Smooth muscle cell (in vitro differentiated cells): ENCODE measurements around the gene PSMG4. TPM values are rescaled to one million over a fixed set of nuclear protein-coding genes. Genes with fewer than 3 reads are reported as not detected.

Experiments
- DNase-seq: peaks from one replicate; lab custom pipeline; 2025; ENCODE audit not compliant: unreplicated experiment; lab: John Stamatoyannopoulos, UW
- H2AFZ ChIP-seq: fragments of 200-600 bp; sonication (generic); 2 replicates; pipeline ENCODE4 v1.6.0; 2016; ENCODE audit warnings: antibody characterized with exemption, low read depth, mild to moderate bottlenecking
- H3F3A ChIP-seq: fragments of 200-600 bp; sonication (generic); 2 replicates; pipeline ENCODE4 v1.6.0; 2017; ENCODE audit warnings: antibody characterized with exemption, low read depth
- H3K27ac ChIP-seq: fragments of 200-600 bp; sonication (generic); 2 replicates; pipeline ENCODE4 v1.5.1; 2016; ENCODE audit warnings: low read depth, mild to moderate bottlenecking
- H3K27me3 ChIP-seq: fragments of 200-600 bp; sonication (generic); 2 replicates; pipeline ENCODE4 v1.6.1; 2016; ENCODE audit warnings: low read depth, mild to moderate bottlenecking
- H3K36me3 ChIP-seq: fragments of 200-600 bp; sonication (generic); 2 replicates; pipeline ENCODE4 v1.5.1; 2016; ENCODE audit warnings: low read depth
- H3K4me1 ChIP-seq: fragments of 200-600 bp; sonication (generic); 2 replicates; pipeline ENCODE4 v1.5.1; 2016; ENCODE audit warnings: low read depth
- H3K4me2 ChIP-seq: fragments of 200-600 bp; sonication (generic); 2 replicates; pipeline ENCODE4 v1.6.0; 2016; ENCODE audit warnings: mild to moderate bottlenecking
- H3K4me3 ChIP-seq: fragments of 200-600 bp; sonication (generic); 2 replicates; pipeline ENCODE4 v1.5.1; 2016; ENCODE audit warnings: mild to moderate bottlenecking
- H3K79me2 ChIP-seq: fragments of 200-600 bp; sonication (generic); 2 replicates; pipeline ENCODE4 v1.6.0; 2016; ENCODE audit warnings: low read depth, mild to moderate bottlenecking
- H3K9ac ChIP-seq: fragments of 200-600 bp; sonication (generic); 2 replicates; pipeline ENCODE4 v1.6.0; 2016; ENCODE audit warnings: low read depth
- H3K9me3 ChIP-seq: fragments of 200-600 bp; sonication (generic); replicated peaks from 2 replicates; pipeline ENCODE4 v1.5.1; 2016; ENCODE audit warnings: low read depth
- H4K20me1 ChIP-seq: fragments of 200-600 bp; sonication (generic); 2 replicates; pipeline ENCODE4 v1.6.0; 2016; ENCODE audit warnings: low read depth
- CTCF ChIP-seq: fragments of 200-600 bp; sonication (generic); IDR thresholded peaks from 2 replicates; pipeline ENCODE4 v1.5.1; 2017; ENCODE audit warnings: borderline replicate concordance, mild to moderate bottlenecking, antibody characterized with exemption; ENCODE audit not compliant: insufficient read depth, poor library complexity, severe bottlenecking
- WGBS: methylation state at CpG from one replicate; pipeline ENCODE4 v1.1.7; 2016; ENCODE audit warnings: low lambda C conversion rate; 5-methylcytosine and 5-hydroxymethylcytosine counted together
- polyA plus RNA-seq: library from polyadenylated mRNA; unstranded; fragments of >200 nt; fragmentation: Nextera tagmentation; extraction: Ambion mirVana; gene quantifications from 2 replicates; pipeline ENCODE4 v1.2.1, GENCODE V29; 2016
- total RNA-seq: library from RNA; depleted of rRNA; stranded (reverse); fragments of >200 nt; gene quantifications from 2 replicates; pipeline ENCODE4 v1.2.3, GENCODE V29; 2014

PSMG4 gene
- total RNA-seq (12.5 TPM in 2 replicates), polyA plus RNA-seq (10.9 and 11.5 TPM in 2 replicates)

- Histone ChIP-seq H3K79me2 (peaks cover 10% of the 10 kb centered on the region), H3K27ac (no peak within 1 kb of the TSS), H3K36me3 (no peaks in the 10 kb centered on the region), H3K4me3 (peak within 1 kb of the TSS; percentile 71), H3K9ac (peak within 1 kb of the TSS; percentile 58), H3K9me3 (no peaks in the 10 kb centered on the region), H4K20me1 (peaks cover 8% of the 10 kb centered on the region), H3K27me3 (no peaks in the 10 kb centered on the region), H3F3A (no peaks in the 10 kb centered on the region), H3K4me2 (peak within 1 kb of the TSS; percentile 99), H3K4me1 (peaks cover 9% of the 10 kb centered on the region), H2AFZ (peak within 1 kb of the TSS; percentile 14)
- TF ChIP-seq CTCF: peak; percentile 4
- peak; percentile 93 for DNase-seq
- under 1% methylated on average over 45 of the region's 80 CpGs for WGBS
These were observed at the start of gene PSMG4 for GRCh38 chr6:3258720-3259490. Gene PSMG4 (plus strand): TSS chr6:3258947. CDS start chr6:3259023, 76 bp downstream.

GRCh38 chr6:3209114-3210023 is 49.4 kb upstream of the PSMG4 start:
- H3K9ac ChIP-seq: peak overlapping the region; percentile 86
- WGBS: 17% methylated on average over 17 of the region's 17 CpGs
- peak; percentile 43 for DNase-seq
- peak overlapping the region; percentile 24 for H3K4me3 ChIP-seq
- H3K4me2 ChIP-seq: peak overlapping the region; percentile 80
- TF ChIP-seq CTCF: no peak
- no peaks in the 10 kb centered on the region for H3K36me3 ChIP-seq
- peaks cover 24% of the 10 kb centered on the region for H3F3A ChIP-seq
- no peak overlapping the region for H2AFZ ChIP-seq
- peaks cover 9% of the 10 kb centered on the region for H3K4me1 ChIP-seq
- no peaks in the 10 kb centered on the region for H4K20me1 ChIP-seq
- H3K9me3 ChIP-seq: no peaks in the 10 kb centered on the region
- H3K27me3 ChIP-seq: no peaks in the 10 kb centered on the region
- H3K79me2 ChIP-seq: no peaks in the 10 kb centered on the region
- peak overlapping the region; percentile 95 for H3K27ac ChIP-seq

GRCh38 chr6:3210024-3210610 is 48.6 kb upstream of the PSMG4 start:
- Histone ChIP-seq H3K36me3 (no peaks in the 10 kb centered on the region), H2AFZ (no peak overlapping the region), H3K9me3 (no peaks in the 10 kb centered on the region), H4K20me1 (no peaks in the 10 kb centered on the region), H3F3A (peaks cover 29% of the 10 kb centered on the region), H3K4me1 (peaks cover 9% of the 10 kb centered on the region), H3K9ac (peak overlapping the region; percentile 86), H3K4me2 (peak overlapping the region; percentile 8), H3K79me2 (no peaks in the 10 kb centered on the region), H3K4me3 (no peak overlapping the region), H3K27me3 (no peaks in the 10 kb centered on the region), H3K27ac (peak overlapping the region; percentile 95)
- TF ChIP-seq CTCF: no peak
- 86% methylated on average over 9 of the region's 9 CpGs for WGBS
- no peak for DNase-seq
